Stimulated activated CD4-positive, alpha-beta T cell treated with anti-CD3 and anti-CD28 coated beads, TNF-alpha, amount 100 ng/mL, for 48 hours (primary cell): ENCODE results near the gene FAM180B.
A peak's percentile ranks its signal among the peaks of the same experiment; 100 is the strongest.

ENCODE experiments used
- DNase-seq, 3 donors: peaks; one replicate each; pipeline ENCODE4 v3.0.0-alpha.2; 2020; ENCODE audit warnings: low read depth in 3 of 3

The FAM180B gene

GRCh38 chr11:47566149-47566698 is 20.3 kb upstream of the FAM180B start:
- DNase-seq = no peak

GRCh38 chr11:47569646-47570045 is 16.8 kb upstream of the FAM180B start:
- DNase-seq = no peak

GRCh38 chr11:47570651-47571356 is 15.7 kb upstream of the FAM180B start:
- DNase-seq = no peak

DNA sequence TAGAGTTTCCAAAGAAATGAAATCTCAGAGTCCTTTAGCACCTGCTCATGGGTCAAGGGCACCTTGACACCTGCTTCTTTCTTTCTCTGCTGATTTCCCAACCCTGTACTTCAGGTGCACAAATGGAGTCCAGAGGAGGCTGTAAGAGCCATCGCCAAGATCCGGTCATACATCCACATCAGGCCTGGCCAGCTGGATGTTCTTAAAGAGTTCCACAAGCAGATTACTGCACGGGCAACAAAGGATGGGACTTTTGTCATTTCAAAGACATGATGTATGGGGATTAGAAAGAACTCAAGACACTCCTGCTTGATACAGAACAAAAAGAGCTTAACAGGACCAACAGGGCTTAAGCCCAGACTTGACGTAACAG is 15.1 kb upstream of the FAM180B start:
- no peak for DNase-seq

DNA sequence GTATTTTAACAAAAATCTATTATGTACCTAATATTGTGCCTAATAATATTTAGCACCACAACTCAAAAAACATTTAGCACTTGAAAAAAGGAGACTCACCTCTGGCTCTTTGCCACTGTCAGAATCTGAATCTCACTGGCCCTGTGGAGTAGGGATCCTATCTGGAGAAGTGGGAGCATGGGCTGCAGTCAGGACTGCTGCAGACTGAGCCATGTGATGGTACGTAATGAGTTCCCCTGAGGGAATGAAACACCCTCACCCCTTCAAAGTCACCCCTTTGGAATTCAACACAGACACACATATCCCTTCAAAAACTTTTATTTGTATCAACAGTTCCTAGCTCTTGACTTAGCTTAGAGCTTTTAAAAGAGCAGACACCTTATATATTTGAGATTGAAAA is 14.6 kb upstream of the FAM180B start:
- DNase-seq = no peak

GRCh38 chr11:47572715-47573255 is 13.7 kb upstream of the FAM180B start:
- no peak for DNase-seq

GRCh38 chr11:47573321-47573720 is 13.2 kb upstream of the FAM180B start:
- no peak for DNase-seq

DNA sequence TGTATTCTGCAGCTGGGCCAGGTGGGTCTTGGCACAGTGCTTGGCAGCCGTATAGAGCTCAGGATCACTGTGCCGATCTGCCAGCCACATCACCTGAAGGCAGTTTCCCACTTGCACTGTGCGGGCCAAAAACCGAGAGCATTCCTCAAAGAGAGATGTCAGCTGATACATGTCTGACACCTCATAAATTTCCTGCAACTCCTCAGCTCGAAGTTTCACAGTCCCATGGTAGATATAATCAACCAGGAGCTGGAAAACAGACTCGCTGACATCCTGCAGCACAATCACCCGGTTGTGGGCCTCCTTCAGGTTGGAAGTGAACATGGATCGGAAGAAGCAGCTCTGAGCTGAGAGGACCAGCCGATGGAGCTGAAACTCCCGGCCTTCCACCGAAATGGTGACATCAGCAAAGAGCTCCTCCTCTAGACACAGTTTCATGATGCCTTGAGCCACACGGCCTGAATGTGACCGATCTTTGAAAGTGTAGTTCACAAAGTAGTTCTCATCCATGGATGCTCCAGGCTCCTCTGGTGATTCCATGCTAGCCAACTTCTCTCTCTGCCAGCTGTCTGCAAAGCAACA is 8.9 kb upstream of the FAM180B start:
- DNase-seq = no peak

DNA sequence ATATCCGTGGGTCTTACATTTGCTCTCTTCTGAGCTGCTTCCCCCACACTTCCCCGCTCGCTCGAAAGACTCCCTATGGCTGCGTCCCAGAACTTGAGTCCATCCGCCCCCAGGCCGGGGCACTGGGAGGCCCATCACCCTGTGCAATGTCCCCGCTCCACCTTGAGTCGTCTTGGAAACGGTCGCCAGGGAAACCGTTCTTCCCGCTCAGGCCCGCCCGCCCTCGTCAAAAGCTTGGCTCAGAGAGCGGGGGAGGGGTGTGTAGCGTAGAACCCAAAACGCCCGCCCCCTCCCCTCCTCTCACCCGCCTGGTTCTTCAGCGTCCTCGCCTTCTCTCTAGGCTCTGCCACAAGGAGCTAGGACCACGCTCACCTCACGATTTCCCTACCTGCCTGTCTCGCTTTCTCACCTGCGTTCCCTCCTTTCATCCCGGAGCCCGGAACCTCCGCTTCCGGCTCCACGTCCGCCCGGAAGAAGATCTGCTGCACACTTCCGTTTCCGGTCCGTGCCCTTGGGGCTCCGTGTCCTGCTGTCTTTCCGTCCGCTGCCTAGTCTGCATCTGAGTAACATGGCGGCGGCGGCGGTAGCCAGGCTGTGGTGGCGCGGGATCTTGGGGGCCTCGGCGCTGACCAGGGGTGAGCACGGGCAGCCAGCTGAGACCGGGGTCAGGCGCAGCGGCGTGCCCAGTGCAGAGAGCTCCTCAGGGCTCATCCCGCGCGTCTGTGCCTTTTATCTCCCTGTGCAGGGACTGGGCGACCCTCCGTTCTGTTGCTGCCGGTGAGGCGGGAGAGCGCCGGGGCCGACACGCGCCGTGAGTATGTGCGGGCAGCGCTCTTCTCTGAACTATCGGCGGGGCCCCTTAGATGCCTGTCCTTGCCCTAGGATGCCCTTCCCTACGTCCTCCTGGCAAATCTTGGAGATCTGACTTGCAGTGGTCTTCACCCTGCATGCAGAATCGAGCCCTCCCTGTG is 7.7 kb upstream of the FAM180B start, which contains the start of the genes KBTBD4 and NDUFS3:
KBTBD4 (minus strand) TSS at position 447 of the 971 bp plus-strand sequence; CDS start at position 428, 19 bp downstream.
NDUFS3 (plus strand) TSS at position 551 of the 971 bp plus-strand sequence; CDS start at position 569, 18 bp downstream.
- DNase-seq = peak; percentile 81 to 84 (median 83)

DNA sequence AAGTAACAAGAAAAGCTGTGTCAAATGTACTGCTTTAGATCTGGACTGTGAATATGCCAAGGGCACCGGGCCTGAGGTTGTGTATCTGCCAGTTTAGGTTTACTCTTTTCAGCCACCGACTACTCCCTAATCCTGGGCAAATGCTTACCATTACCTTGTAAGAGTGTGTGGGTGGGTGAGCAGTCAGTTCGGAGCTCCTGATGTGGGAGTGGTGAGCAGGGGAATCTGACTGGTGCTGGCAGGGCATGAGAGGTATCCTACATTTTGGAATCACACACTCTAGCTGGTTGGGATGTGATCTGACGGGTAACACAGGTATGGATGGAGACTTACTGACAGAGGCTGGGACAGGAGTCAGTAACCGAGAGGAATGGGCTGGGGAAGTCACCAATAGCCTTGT is 2.6 kb upstream of the FAM180B start:
- no peak for DNase-seq

DNA sequence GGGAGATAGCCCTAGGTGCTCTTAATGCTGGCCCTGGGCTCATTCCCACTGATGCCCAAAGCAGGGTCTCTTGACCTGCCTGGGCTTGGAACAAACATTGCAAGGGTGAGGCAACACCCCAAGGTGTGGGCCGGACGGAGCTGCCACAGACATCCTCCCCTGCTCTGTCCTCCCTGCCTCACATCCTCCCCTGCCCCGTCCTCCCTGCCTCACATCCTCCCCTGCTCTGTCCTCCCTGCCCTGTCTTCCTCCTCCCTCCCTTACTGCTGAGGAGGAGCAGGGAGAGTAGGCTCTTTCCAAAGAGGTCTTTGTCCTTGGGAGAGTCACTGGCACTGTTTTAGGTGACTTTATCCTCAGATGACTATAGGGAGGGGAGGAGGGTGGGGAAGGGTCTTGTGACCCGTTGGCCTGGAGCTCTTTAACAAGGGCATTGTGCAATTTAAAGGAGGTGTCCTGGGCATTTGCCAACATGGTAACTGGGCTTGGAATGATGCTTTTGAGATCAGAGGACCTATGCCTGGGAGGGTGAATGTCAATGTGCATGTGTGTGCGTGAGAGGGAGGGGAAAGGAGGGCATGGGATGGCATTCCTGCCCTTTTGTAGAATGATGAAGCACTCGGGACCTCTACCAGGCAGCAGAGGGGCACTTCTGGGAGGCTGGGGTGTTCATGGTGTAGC is 700 bp downstream of the FAM180B start:
- DNase-seq = no peak

GRCh38 chr11:47587723-47588326 is 1.3 kb downstream of the FAM180B start:
- no peak for DNase-seq

DNA sequence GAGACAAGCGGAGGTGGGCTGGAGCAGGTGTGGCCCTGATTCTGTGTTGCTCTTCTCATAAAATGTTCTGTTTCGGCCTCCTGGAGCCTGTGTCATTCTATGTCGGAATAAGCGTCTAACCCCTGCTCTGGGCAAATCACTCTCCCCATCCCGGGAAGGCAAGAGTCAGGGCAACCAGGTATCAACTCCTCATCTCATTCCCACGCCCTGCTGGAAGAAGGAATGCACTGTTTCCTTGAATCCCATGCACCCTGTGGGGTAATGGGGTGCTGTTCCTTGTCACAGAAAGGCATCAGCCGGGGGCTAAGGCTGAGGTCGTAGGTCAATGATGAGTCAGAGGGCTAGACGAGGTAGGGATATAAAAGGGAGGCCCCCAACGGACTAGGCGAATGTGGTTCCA is 2.6 kb downstream of the FAM180B start:
- no peak for DNase-seq

DNA sequence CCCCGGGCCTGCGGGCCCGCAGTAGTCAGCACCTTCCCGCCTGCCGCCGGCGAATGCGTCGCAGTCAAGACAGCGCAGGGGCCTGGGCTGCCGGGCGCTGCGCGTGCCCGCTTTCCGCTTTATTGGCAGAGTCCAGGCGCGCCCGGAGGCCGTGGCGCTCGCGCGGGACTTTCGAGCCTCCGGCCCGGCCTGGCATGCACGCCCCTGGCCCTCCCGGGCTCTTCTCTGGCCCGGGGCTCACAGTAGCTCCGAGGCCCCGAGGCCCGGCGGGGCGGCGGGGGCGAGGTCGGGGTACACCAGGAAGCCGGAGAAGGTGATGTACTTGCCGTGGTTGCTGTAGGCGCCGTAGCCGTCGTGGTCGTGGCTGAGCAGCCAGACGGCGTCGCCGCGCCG is 3.1 kb downstream of the FAM180B start:
- DNase-seq = no peak

DNA sequence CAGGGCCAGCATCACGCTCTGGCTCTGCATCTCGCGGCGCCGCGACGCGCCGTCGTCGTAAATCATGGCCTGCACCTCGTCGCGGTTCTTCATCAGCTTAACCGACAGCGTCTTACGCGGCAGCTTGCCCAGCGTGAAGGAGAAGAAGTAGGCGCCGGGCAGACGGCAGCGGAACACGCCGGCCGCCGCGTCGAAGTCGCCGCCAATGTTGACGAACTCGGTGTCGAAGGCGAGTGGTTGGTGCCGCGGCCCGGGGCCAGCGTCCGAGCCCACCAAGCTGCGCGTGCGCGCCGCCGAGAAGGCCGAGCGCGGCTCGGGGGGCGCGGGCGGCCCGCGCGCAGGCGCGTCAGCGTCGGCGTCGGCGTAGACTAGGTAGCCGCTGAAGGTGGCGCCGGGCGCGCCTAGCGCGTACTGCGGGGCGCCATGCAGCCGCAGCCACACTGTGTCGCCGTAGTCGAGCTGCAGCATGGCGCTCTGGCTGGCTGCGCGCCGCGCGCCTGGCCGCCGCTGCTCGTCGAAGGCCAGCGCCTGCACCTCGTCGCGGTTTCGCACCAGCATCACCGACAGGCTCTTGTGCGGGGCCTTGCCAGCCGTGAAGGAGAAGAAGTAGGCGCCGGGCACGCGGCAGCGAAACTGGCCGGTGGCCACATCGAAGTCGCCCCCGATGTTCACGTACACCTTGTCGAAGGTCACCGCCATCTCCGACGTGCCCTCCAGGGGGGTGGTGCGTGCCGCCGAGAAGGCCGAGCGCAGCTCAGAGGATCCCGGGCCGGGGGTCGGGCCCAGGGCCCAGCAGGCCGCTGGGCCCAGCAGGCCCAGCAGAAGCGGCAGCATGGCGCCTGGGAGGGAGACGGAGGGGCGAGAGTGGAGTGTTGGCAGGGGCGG is 3.7 kb downstream of the FAM180B start:
- DNase-seq = no peak

DNA sequence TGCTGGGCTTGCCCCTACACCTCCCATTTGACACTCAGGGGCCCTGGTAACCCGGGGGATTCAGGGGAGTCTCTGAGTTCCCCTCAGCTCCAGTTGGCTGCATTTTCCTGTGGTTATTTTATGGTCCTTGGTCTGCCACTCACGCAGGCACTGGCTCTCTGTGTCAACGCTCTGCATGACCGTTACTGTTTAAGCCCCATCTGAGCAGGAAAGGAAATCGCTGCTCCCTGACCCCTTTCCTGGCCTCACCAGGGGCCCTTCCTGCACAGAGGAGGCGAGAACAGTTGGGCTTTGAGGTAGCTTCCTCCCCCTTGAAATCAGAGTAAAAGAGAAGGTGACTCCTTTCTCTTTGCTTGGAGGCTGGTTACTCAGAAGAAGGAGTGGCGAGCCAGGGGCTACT is 5.3 kb downstream of the FAM180B start:
- no peak for DNase-seq

DNA sequence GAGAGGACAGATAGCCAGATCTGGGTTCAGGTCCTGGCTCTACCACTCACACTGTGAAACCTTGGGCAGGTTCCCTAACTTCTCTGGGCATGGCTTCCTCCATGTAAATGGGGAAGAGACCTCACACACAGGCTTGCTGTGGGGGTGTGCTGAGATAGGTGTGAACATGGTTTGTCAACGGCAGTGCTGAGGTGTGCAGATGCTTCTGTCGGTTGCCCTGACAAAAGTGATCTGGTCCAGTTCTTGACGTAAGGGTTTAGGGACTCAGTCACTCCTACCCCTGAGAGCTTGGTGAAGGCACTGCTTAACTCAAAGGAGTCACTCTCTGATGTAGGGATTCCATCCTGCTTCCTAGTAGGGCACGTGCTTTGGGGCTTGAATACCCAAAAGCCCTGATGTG is 5.8 kb downstream of the FAM180B start:
- DNase-seq = no peak

- DNase-seq = no peak
These were observed 6.5 kb downstream of the FAM180B start for GRCh38 chr11:47592970-47593369.

- no peak for DNase-seq
These were observed 7.0 kb downstream of the FAM180B start for GRCh38 chr11:47593492-47593933.
